HG02852 (cell line): ENCODE data around the gene APBB1IP.
A peak's percentile ranks its signal among the peaks of the same experiment; 100 is the strongest.
"Not testable (repeated sequence)": the region's sequence is repeated elsewhere in the genome, so short reads cannot be mapped to it uniquely, and the experiment has no call there.

ENCODE experiments used
- ATAC-seq: cut with Tn5 transposase; IDR thresholded peaks from one replicate; pipeline ENCODE4 v1.9.1; 2021; ENCODE audit warnings: mild to moderate bottlenecking, moderate library complexity; ENCODE audit not compliant: unreplicated experiment

The APBB1IP gene

DNA sequence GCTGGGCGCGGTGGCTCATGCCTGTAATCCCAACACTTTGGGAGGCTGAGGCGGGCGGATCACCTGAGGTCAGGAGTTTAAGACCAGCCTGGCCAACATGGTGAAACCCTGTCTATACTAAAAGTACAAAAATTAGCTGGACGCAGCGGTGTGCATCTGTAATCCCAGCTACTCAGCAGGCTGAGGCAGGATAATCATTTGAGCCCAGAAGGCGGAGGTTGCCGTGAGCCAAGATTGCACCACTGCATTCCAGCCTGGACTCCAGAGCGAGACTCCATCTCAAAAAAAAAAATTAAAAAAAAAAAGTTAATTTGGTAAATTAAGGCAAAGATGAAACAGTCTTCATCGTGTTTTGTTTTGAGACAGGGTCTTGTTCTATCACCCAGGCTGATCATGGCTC lies 66.3 kb downstream of the APBB1IP start:
- not testable (repeated sequence) for ATAC-seq

DNA sequence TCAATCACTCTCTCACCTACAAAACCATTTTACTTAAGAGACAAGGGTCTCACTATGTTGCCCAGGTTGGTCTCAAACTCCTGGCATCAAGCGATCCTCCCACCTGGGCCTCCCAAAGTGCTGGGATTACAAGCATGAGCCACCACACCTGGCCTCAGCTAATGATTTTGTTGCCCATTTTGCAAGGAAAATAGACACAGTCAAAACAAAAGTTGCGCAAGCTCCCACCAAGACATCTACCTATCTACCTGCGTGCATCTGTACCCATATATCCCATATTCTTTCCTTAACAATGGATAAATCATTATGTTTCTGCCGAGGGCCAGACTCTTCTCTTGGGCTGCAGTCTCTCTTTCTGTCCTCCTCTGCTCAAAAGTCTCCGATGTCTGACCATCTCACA lies 67.3 kb downstream of the APBB1IP start:
- ATAC-seq: no peak

DNA sequence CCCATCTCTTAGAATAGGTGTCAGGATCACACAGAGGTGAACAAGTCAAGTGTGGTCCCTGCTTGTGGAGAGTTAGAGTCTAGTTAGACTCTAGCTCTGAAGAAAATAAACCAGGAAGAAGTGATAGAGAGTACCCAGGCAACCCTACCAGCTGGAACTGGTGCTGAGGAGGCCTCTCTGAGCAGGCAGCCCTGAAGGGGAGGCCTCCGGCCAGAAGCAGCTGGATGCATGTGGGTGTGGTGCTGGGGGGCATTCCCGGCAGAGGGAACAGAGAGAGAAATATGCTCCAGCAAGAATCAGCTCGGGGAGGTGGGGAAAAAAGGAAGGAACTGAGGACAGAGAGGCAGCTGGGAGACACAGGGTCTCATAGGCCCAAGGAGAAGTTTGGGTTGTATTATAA lies 68.6 kb downstream of the APBB1IP start:
- no peak for ATAC-seq

DNA sequence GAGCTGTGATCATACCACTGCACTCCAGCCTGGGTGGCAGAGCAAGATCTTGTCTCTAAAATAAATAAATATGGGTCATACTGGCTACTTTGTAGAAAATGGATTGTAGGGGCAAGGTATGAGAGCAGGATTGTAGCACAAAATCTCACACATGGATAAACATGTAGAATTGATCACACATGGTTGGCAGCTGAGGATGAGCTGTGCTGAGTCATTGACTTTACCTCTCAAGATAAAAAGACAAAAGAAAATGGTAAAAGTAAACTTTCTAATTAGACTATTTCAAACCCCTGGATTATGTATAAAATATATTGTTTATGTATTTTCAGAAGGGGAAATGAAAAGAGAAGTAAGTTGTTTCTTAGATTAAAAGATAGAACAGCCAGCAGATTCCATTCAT lies 69.3 kb downstream of the APBB1IP start:
- ATAC-seq: no peak

DNA sequence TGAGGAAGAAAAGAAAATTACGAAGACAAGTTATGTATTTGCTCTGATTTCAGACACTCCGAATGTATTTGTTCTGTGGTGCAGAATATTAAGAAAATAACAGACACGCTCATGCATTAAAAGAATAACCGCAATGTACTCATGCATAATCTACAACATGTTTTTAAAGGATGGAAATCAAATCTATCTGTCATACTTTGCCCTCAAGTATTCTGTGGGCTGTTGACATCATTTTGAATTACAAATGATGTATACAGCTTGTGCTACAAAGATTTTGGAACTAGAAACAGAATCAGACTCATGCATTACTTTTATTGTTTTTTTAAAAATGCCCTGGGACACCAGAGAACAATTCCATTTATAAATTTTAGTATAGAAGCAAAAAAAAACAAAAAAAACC lies 69.9 kb downstream of the APBB1IP start:
- ATAC-seq: no peak

DNA sequence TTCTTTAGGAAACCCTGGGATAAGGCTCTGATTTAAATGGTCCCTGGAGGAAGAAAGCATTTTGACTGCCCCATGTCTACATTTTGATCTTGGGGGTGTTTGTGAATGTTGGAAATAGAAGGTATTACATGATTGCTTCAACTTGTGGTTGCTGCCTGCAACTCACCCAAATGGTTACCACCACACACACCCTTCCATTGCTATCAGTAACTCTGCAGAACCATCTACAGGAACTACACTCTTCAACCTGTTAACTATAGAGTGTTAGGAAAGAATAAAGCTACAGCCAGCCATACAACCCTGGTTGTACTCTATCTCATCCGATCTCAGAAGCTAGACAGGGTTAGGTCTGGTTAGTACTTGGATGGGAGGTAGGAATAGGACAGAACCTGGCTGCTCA lies 71.2 kb downstream of the APBB1IP start:
- ATAC-seq: no peak

DNA sequence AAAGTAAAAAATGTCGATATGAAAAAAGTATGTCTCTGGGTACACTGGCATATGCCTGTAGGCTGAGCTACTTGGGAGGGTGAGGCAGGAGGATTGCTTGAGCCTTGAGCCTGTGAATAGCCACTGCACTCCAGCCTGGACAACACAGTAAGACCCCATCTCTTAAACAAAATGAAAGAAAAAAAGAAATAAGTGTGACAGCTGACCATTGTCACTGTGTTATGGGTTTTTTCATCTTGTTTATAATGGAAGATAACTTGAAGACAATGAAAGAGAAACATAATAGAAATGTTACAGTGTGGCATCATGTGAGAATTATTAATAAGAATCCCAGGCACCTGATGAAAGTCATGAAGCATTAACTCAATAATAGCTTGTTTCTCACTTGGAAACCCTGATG lies 75.0 kb downstream of the APBB1IP start:
- no peak for ATAC-seq

DNA sequence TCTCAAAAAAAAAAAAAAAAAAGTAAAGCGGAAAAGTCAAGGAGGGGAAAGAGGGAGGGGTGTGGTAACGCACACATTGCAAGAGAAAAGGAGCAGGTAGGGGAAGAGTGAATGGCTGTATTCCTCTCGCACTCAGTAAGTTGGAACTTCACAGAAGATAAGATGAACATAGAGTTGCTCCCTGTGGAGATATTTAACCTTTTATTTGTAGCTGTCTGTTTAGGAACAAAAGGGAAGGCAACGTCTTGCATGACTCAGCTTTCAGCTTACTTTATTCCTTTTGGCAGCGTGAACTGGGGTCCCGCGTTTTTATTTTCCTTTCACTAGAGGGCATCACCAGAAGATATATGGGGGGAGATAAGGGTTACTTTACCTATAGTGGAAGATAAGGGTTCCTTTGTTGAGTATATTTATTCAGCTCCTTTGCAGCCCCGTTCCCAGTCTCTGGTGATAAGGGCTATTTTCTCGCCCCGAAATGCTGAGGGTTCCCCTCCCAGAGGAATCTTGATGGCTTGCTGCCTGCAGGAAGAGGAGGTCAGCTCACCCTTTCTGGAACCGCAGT lies 78.5 kb downstream of the APBB1IP start:
- no peak for ATAC-seq

DNA sequence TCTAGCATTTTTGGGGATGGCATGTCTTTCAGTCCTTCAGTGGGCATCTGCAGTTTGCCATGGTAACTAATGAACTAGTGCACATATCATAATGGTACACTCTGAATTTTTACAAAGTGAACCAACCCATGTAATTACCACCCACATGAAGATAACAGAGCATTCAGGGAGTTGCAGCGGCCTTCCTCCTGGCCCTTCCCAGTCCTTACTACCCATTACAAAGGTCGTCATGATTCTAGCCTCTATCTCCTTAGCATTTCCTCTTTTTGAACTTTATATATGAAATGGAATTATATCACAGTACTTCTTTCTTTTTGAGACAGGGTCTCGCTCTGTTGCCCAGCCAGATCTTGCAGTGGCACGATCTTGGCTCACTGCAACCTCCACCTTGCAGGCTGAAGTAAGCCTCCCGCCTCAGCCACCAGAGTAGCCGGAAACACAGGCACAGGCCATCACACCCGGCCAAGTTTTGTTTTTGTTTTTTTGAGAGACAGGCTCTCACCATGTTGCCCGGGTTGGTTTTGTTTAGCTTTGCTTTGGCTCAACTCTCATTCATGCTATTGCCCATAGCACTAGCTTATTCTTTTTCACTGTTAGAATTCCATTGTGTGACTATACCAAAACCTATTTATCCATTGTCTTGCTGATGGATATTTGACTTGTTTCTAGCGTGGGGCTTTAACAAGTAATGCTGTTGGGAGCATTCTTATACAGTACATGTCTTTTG lies 79.2 kb downstream of the APBB1IP start:
- no peak for ATAC-seq

DNA sequence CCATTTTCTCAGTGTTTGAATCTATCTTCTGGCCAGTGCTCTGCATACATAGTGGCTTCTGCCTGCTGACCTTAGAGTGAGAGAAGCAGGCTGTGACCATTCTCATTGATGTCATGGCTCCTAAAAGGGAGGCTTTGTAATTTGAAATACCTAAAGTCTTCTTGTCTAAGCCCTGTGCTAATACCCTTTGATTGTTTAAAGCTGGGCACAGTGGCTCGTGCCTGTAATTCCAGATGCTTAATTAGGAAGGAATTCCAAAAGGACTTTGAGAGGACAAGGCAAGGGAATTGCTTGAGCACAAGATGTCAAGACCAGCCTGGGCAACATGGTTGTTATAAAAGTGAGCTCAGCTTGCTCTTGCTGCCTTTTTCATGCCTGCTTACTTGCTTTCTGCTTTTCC lies 81.7 kb downstream of the APBB1IP start:
- no peak for ATAC-seq

DNA sequence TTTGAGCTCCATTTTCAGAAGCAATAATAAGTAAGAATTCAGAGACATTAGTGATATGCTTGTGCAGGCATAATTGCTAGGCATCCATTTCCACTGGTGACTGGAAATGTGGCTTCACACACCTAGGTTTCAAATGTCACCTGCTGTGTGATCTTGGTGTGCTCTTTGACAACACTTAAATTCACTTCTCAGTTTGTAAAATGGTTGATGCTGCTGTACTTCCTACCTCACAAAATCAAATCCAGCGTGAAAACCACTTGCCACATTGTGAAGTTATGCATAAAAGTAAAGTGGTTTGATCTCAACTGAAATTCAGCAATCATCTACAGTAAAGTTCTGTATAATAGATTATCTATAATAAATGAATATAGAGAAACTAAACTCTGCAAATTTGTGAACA lies 82.4 kb downstream of the APBB1IP start:
- ATAC-seq: no peak

DNA sequence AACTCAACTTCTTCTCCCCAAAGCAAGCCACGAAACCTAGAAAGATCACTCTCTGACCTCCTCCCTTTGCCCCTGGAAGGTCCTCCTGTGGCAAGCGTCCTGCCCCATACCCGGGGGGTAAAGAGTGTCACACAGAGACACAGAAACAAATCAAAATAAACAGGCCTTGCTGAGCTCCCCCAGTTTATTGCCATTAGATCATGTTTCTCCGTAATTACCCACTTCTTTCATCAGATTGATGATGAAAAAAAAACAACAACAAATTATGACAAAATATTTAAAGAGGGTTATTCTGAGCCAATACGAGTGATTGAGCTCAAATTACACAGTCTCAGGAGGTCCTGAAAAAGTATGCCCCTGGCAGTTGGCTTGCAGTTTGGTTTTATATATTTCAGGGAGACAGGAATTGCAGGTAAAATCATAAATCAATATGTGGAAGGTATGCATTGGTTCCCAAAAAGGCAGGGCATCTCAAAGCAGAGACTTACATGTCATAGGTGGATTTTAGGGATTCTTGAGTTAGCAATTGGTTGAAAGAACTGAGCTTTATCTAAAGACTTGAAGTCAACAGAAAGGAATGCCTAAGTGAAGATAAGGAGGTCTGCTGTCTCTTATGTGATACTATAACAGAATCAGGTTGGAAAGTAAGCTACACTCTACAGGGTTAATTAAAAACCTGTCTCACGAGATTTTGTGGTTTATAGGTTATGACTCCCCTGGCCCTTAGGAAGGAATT lies 86.2 kb downstream of the APBB1IP start:
- no peak for ATAC-seq

DNA sequence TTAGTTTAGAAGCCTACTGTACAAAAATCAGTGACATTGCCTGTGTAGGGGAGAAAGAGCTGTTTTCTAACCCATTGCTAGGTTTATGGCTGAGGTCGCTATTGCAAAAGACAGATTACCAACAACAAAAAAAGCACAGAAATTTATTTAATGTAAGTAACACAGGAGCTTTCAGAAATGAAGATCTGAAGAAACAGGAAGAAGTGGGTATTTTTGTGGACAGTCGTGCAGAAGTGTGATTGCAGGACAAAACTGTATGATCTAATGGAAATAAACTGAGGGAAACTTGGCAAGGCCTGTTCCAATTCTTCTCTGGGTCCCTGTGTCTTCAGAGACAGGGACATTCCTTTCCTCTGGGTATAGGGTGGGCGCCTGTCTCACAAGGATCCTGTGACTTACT lies 87.4 kb downstream of the APBB1IP start:
- ATAC-seq: no peak

DNA sequence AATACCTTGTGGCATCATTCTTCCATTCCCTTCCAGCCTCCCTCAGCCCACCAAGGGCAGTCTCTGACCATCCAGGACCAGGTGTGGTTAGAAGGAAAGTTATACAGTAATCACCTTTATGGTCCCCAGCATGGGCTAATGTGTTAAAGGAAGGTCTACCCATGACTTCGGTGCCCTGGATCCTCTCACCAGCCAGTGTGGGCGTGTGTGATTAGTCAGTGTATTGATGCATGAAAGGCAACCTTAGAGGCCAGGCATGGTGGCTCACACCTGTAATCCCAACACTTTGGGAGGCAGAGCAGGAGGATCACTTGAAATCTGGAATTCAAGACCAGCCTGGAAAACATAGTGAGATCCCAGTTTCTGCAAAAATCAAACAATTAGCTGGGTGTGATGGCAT lies 88.9 kb downstream of the APBB1IP start:
- no peak for ATAC-seq

DNA sequence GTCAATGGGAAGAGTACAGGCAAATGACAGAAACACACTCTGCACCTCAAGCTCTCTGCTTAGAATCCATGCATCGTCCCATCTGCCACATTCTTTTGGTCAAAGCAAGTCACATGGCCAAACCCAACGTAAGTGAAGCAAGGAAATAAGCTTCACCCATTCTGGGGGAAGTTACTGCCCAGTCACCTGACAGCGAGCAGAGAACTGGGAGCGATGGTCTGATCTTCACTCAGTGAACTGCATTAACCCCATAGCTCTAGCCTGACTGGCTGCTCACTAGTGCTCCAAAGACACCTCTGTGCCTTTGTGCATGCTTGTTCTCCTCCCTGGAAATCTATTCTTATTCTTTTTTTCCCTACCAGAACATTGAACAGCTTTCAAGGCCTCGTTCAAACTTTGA lies 89.9 kb downstream of the APBB1IP start:
- no peak for ATAC-seq

DNA sequence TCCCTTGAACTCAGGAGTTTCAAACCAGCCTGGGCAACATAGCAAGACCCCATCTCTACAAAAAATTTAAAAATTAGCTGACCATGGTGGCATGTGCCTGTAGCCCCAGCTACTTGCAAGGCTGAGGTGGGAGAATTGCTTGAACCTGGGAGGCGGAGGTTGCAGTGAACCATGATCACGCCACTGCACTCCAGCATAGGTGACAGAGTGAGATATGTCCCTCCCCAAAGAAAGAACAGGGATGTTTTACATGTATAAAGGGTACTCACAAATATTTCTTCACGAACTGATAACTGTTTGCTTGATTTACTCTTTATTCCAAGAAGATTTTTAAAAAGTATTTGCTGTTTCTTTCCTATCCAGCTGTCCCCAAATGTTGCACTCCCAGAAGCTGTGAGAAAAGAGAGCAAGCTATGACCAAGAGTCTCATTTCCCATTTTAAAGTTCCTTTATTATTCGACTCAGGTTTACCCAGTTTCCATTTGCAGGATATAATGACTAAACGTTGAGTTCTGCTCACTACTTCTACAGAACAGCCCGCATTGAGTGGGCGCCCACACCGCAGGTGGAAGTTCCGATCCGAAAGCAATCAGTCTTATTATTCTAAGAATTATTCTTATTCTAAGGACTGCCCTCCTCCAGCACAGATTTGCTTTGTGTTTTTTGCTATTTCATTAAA lies 90.7 kb downstream of the APBB1IP start:
- ATAC-seq: peak; percentile 92

DNA sequence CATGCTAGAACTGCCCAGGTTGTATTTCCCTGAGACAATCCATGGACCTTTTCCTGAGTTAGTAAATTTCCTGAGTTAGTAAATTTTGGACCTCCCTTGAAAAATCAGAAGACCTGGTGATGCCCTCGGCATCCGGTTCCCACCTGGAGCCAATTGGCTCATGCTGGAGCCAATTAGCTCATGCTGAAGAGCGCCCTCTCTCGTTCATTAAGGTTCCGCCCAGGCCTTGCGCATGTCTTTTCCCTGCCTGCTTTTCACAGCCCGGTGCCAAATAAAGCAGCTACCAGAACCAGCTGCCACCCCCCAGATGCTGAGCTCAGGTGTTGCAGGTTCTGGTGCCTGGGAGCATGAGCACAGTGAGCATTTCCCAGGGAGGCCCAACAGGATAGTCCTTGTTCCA lies 96.2 kb downstream of the APBB1IP start:
- ATAC-seq: no peak

DNA sequence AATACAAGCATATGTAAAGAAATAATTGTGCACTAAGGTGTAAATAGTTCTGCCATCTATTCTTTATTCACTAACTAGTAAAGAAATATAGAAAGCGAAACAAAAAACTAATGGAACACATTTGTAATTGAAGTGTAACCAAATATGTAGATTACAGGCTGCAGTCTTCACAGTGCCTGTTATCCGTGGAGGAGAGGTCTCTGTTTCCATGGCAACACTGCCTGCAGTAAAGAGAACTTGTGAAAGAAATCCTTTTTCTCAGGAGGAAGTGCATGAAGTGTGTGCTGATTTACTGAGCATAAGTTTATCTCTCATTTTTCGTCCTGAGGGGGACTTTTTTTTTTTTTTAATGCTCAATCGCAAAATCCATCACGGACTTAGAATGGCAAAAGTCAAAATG lies 102.5 kb downstream of the APBB1IP start:
- ATAC-seq: no peak

DNA sequence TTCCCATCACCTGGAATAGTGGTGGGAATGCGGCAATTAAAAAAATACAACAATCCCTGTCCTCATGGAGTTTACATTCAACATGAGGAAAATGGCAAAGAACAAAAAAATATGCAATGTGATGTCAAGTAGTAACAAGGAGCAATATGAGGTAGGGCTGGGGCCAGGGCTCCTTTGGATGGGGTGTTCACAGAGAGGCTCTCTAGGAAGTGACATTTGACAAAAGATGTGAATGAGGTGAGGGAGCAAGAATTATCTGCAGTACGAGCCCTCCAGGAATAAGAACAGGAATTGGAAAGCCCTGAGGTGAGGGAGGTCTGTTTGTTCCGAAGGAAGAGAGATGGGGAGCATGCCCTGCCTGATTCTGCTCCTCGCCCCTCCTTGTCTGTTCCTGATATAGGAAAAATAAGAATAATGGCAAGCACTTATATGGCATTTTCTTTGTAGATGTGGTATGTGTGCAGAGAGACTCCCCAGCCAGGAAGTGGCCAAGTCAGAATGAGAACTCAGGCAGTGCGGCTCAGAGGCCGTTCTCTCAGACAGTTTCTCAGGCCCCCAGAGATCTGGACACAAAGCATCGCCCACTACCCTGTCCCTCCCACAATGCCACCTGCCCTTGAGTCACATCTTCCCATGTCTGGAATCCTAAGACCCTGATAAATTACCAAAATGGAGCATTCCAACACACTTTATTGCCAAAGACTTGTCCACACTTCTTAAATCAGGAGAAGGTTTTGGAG lies 105.6 kb downstream of the APBB1IP start:
- ATAC-seq: peak; percentile 90

DNA sequence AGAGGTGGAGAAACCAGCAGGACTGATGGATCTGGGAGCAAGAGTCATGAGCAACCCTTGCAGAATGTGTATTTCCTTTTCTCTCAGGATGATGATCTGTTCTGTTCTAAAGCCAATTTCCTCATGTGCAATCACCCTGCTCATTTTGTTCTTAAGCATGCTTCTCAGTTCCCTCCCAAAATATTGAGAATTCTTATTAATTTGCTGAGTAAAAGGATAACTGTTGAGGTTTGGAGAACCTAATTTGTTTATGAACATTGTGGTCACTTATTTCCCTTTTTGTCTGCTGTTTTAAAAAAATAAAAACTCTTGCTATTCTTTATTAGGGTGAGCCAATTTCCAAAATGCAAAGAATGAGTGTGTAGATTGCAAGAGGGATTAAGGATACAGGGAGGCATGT lies 106.8 kb downstream of the APBB1IP start:
- ATAC-seq: peak; percentile 35
